GM12892 (cell line): ENCODE results near the gene PRSS27.

Source experiments
- POLR2A ChIP-seq: IDR thresholded peaks from 2 replicates; pipeline ENCODE4 v1.6.1; 2011; ENCODE audit warnings: low read depth, low read length, control low read depth
- POLR2AphosphoS5 ChIP-seq: IDR thresholded peaks from 2 replicates; pipeline ENCODE4 v1.6.1; 2011; ENCODE audit warnings: low read depth, low read length, control low read depth
- TAF1 ChIP-seq: IDR thresholded peaks from 2 replicates; pipeline ENCODE4 v1.6.1; 2011; ENCODE audit warnings: low read depth, mild to moderate bottlenecking, control low read depth, low read length, borderline replicate concordance

- TF ChIP-seq POLR2A (no peak), POLR2AphosphoS5 (no peak), TAF1 (no peak)
These were observed 33.0 kb downstream of the PRSS27 start for GRCh38 chr16:2686912-2687507.
